Stimulated activated naive CD8-positive, alpha-beta T cell treated with anti-CD3 and anti-CD28 coated beads, Interleukin-15, Interleukin-2, amounts not matched to agents 100 ng/mL and 50 ng/mL, for 24 hours (primary cell): ENCODE results near the gene LENEP.

ENCODE experiments used
- H3K27ac Mint-ChIP-seq: one replicate; pipeline ENCODE4 v1.8.0; 2021; ENCODE audit warnings: mild to moderate bottlenecking, mixed read lengths
- H3K27me3 Mint-ChIP-seq: one replicate; pipeline ENCODE4 v1.8.0; 2021; ENCODE audit warnings: mixed read lengths
- H3K36me3 Mint-ChIP-seq: one replicate; pipeline ENCODE4 v1.8.0; 2021; ENCODE audit warnings: low read depth, mixed read lengths
- H3K4me1 Mint-ChIP-seq: one replicate; pipeline ENCODE4 v1.8.0; 2021; ENCODE audit warnings: low read depth, mixed read lengths
- H3K4me3 Mint-ChIP-seq: one replicate; pipeline ENCODE4 v1.8.0; 2021; ENCODE audit warnings: mild to moderate bottlenecking, mixed read lengths
- H3K9me3 Mint-ChIP-seq: one replicate; pipeline ENCODE4 v1.8.0; 2021; ENCODE audit warnings: mixed read lengths

LENEP gene

GRCh38 chr1:155030899-155031298 is 37.5 kb downstream of the LENEP start:
- H3K4me1 Mint-ChIP-seq = no peaks in the 10 kb centered on the region
- no peak overlapping the region for H3K4me3 Mint-ChIP-seq
- H3K27me3 Mint-ChIP-seq = no peaks in the 10 kb centered on the region
- no peaks in the 10 kb centered on the region for H3K9me3 Mint-ChIP-seq
- no peaks in the 10 kb centered on the region for H3K36me3 Mint-ChIP-seq
- H3K27ac Mint-ChIP-seq = no peak overlapping the region

DNA sequence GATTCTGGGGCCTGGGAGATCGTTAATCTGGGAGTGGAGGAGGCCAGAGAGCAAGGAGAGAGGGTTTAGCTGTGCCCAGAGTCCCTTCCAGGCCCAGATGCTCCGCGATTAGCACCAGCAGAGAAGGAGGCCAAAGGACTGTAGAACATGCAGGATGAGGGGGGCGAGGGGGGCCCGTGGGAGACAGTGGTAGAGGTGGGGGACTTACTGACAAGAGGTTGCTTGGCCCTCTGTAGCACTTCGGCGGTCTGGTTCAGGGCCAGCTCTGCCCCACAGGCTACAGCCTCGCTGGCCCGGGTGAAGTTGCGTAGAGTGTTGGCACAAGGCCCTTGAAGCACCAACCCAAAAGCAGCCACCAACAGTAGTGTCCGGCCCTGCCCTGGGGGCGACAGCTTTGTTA is 39.5 kb downstream of the LENEP start:
- H3K36me3 Mint-ChIP-seq = no peaks in the 10 kb centered on the region
- no peaks in the 10 kb centered on the region for H3K4me1 Mint-ChIP-seq
- no peaks in the 10 kb centered on the region for H3K27me3 Mint-ChIP-seq
- no peak overlapping the region for H3K27ac Mint-ChIP-seq
- no peak overlapping the region for H3K4me3 Mint-ChIP-seq
- H3K9me3 Mint-ChIP-seq = no peaks in the 10 kb centered on the region

DNA sequence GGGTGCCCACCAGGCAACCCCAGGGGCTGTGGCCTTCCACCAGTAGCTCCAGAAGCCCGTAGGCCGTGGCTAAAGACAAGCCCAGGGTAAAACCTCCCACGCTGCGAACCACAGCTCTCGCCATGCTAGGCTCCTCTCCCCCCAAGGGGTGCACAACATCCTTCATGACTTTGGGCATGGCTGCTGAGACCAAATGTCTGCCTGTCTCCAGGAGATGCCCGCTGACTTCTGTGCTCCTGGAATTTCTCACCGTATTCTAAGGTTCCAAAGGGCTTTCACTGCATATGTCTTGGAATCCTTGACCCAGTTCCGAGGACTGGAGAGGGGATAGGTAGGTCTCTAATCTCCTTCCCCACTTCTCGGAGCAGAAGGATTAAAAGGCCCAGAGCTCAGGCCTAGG is 40.1 kb downstream of the LENEP start, which contains the start of the genes DCST1 and DCST2:
Gene DCST1, plus strand, starts transcription at position 301 of the 400 bp plus-strand sequence. CDS start 213 bp downstream, outside the sequence.
Gene DCST2, minus strand, starts transcription at position 258 of the 400 bp plus-strand sequence. Its CDS starts 80 bp downstream, at position 178.
- Mint-ChIP-seq H3K27me3 (no peaks in the 10 kb centered on the region), H3K4me3 (no peak within 1 kb of the TSS), H3K4me1 (no peaks in the 10 kb centered on the region), H3K36me3 (no peaks in the 10 kb centered on the region), H3K27ac (no peak within 1 kb of the TSS), H3K9me3 (no peaks in the 10 kb centered on the region)

- Mint-ChIP-seq H3K27me3 (peaks cover 5% of the 10 kb centered on the region), H3K36me3 (no peaks in the 10 kb centered on the region)
Measured at GRCh38 chr1:155034318-155035208, 41.2 kb downstream of the LENEP start.

GRCh38 chr1:155035936-155036335 is 42.5 kb downstream of the LENEP start:
- Mint-ChIP-seq H3K4me3 (no peak overlapping the region), H3K4me1 (no peaks in the 10 kb centered on the region), H3K9me3 (no peaks in the 10 kb centered on the region), H3K36me3 (no peaks in the 10 kb centered on the region), H3K27ac (no peak overlapping the region), H3K27me3 (peaks cover 5% of the 10 kb centered on the region)

More at GRCh38 chr1:155034318-155035208, 41.2 kb downstream of the LENEP start:
- no peak overlapping the region for H3K27ac Mint-ChIP-seq
- no peak overlapping the region for H3K4me3 Mint-ChIP-seq
- H3K9me3 Mint-ChIP-seq = no peaks in the 10 kb centered on the region
- no peaks in the 10 kb centered on the region for H3K4me1 Mint-ChIP-seq

DNA sequence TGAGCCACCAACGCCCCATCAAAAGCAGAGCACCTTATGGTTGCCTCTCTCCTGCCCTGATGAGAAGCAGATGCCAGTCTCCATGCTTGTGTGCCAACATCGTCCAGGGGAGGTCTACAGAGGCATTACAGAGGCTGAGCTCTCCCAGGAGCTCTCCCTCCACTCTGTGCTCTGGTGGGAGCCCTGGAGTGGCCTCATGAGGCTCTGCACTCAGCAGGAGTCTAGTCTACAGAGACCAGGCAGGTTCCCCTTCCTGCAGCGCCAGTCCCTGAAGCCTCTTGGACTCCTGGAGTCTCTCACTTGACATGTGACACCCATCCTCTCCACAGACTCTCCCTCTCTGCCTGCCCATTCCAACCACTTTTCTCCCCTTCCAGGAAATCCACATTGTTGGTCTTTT is 43.7 kb downstream of the LENEP start:
- no peaks in the 10 kb centered on the region for H3K36me3 Mint-ChIP-seq
- no peaks in the 10 kb centered on the region for H3K4me1 Mint-ChIP-seq
- H3K4me3 Mint-ChIP-seq = no peak overlapping the region

DNA sequence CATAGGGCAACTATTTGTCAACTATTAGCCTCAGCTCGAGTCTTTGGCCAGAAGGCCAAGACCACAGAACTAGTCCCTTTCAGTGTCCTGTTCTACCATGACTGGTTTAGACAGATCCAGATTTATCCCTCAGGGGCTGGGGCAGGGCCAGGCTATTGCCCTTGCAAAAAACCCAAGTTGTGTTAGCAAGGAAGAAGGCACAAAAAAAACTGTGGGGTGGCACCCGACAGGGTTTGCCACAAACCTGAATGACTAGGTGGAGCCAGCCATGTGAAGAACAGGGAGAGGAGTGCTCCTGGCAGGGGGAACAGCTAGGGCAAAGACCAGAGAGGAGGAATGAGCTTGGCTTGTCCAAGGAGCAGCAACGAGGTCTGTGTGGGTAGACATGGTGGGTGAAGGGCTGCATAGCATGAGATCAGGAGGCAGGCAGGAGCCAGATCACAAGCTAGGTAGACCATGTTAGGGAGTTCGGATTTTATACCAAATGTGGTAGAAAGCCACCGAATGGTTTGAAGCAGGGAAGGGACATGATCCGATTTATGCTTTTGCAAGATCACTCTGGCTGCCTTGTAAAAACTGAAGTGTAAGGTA is 44.6 kb downstream of the LENEP start:
- H3K36me3 Mint-ChIP-seq = no peaks in the 10 kb centered on the region
- no peak overlapping the region for H3K27ac Mint-ChIP-seq
- no peaks in the 10 kb centered on the region for H3K9me3 Mint-ChIP-seq
- peaks cover 5% of the 10 kb centered on the region for H3K27me3 Mint-ChIP-seq
- no peaks in the 10 kb centered on the region for H3K4me1 Mint-ChIP-seq
- no peak overlapping the region for H3K4me3 Mint-ChIP-seq

More for the DNA sequence above, 43.7 kb downstream of the LENEP start:
- peaks cover 5% of the 10 kb centered on the region for H3K27me3 Mint-ChIP-seq
- H3K9me3 Mint-ChIP-seq = no peaks in the 10 kb centered on the region
- H3K27ac Mint-ChIP-seq = no peak overlapping the region

DNA sequence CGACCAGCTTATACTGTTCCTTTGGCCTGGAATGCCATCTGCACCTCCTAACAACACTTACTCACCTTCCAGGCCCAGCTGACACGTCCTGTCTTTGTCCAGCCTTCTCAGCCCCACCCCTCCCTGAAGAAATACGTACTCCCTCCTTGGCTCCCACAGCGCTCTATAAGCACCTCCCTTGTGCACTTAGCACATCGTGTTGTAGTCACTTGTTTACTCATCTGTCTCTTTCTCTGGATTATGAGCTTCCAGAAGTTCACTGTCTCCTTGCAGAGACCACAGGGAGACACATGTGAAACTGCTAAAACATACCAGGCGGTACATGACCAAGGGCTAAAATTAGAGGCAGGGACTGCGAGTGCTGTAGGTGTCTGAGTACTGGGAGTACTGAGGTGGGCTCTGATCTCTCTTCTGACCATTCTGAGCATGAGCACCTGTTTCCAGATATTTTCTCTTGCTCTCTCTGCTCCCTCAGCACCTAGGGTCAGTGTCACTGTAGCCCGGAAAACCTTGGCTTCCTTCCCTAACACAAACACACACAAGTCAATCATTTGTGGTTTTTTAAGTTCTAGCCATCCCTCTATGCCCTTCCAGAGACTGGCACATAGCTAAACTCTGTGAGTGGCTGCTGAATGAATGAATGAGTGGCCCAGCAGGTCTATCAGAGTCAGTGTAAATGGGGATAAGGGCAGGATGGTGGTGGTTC is 45.4 kb downstream of the LENEP start:
- Mint-ChIP-seq H3K36me3 (no peaks in the 10 kb centered on the region), H3K9me3 (no peaks in the 10 kb centered on the region), H3K4me1 (no peaks in the 10 kb centered on the region), H3K27ac (no peak overlapping the region), H3K27me3 (peaks cover 5% of the 10 kb centered on the region), H3K4me3 (no peak overlapping the region)

DNA sequence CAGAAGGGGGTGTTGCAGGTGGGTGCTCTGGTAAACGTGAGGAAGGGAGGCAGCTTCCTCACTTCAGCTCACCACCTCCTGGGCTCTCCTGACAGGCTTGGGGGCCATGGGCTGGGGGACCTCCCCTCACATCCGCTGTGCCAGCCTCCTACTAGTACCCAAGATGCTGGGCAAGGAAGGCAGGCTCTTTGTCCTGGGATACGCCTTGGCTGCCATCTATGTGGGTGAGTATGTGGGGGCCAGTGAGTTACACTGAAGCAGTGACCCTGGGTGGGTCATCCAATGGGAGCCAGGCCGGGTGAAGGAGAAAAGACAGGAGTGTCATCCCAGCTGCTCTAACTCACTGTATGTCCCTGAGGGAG is 45.9 kb downstream of the LENEP start:
- Mint-ChIP-seq H3K27me3 (peaks cover 5% of the 10 kb centered on the region), H3K4me3 (no peak overlapping the region), H3K36me3 (no peaks in the 10 kb centered on the region), H3K9me3 (no peaks in the 10 kb centered on the region), H3K4me1 (no peaks in the 10 kb centered on the region), H3K27ac (no peak overlapping the region)

GRCh38 chr1:155040358-155041093 is 47.1 kb downstream of the LENEP start:
- Mint-ChIP-seq H3K4me1 (peaks cover 8% of the 10 kb centered on the region), H3K27ac (no peak overlapping the region), H3K9me3 (no peaks in the 10 kb centered on the region), H3K27me3 (peaks cover 5% of the 10 kb centered on the region), H3K36me3 (no peaks in the 10 kb centered on the region), H3K4me3 (no peak overlapping the region)

DNA sequence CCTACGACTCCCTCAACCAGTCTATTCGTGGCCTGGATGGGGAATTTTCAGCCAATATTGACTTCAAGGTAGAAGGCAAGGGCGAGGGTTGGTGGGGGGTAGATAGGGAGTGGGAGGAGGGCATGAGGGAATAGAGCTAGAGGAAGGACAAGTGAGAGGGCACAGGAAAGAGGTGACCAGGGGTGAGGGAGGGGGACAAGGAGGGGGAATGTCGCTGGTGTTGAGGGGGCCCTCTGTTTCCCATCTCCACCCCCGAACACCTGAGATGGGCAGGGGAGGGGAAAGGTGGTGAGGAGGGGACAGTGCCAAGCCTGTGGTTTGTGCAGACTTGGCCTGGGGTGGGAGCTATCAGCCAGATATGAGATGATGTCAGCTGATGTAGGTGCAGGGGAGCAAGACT is 49.4 kb downstream of the LENEP start:
- Mint-ChIP-seq H3K4me1 (peaks cover 8% of the 10 kb centered on the region), H3K36me3 (no peaks in the 10 kb centered on the region), H3K27me3 (peaks cover 5% of the 10 kb centered on the region), H3K4me3 (no peak overlapping the region), H3K9me3 (no peaks in the 10 kb centered on the region), H3K27ac (no peak overlapping the region)

DNA sequence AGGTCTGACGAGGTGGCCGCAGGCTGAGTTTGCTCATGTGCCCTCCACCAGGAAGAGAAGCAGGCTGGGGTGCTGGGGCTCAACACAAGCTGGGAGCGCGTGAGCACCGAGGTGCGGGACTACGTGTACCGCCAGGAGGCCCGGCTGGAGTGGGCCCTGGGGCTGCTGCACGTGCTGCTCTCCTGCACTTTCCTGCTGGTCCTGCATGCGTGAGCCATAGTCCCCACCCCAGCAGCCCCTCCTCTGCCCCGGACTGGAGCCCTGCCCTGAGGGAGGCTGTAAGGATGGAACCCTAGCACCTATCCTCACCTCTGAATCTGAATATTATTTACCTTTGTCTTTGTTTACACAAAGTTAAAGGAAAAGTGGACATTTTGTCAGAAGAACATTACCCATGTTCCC is 49.9 kb downstream of the LENEP start:
- no peaks in the 10 kb centered on the region for H3K36me3 Mint-ChIP-seq
- H3K4me3 Mint-ChIP-seq = no peak overlapping the region

DNA sequence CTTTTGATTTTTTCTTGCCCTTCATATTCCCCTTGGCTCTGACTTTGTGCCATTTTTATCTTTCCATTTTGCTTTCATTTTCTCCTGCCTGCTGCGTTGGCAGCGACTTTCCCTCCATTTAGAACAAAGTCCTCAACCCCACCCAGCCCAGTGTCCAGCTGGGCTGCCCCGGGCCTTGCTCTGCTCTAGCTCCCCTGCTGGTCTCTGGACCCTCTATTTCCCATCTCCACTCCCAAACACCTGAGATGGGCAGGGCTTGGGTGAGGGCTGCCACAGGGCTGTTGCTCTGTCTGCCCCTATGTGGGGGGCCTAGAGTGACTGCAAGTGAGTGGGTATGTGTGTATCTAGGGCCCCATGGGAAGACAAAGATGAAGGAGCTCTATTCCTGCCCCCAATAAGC is 50.4 kb downstream of the LENEP start:
- H3K36me3 Mint-ChIP-seq = no peaks in the 10 kb centered on the region
- no peaks in the 10 kb centered on the region for H3K9me3 Mint-ChIP-seq
- H3K4me1 Mint-ChIP-seq = peaks cover 8% of the 10 kb centered on the region
- peaks cover 5% of the 10 kb centered on the region for H3K27me3 Mint-ChIP-seq
- no peak overlapping the region for H3K4me3 Mint-ChIP-seq
- no peak overlapping the region for H3K27ac Mint-ChIP-seq

More for the DNA sequence above, 49.9 kb downstream of the LENEP start:
- no peaks in the 10 kb centered on the region for H3K9me3 Mint-ChIP-seq
- peaks cover 5% of the 10 kb centered on the region for H3K27me3 Mint-ChIP-seq
- no peak overlapping the region for H3K27ac Mint-ChIP-seq
- H3K4me1 Mint-ChIP-seq = peaks cover 8% of the 10 kb centered on the region
